ENCODE measurements around the gene ACVR1C.

ACVR1C gene

DNA sequence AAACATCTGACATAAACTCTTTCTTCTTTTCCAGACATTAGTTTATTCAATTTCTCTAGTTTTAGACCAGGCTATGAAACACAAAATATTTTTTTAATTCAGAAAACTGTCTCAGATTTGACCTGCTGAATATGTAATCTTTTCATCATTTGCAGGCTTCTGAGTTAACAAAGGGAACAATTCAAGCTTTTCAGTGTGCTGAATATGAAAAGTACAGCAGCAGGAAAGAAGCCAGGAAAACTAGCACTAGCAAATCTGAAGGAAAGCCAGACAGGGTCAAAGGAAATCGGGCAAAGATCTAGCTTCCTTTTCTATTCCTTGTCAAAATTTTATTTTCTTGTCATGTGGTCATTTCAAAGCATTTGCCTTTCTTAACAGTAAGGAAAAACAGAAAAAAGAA is 35.3 kb downstream of the ACVR1C start:
- Histone ChIP-seq H3K4me1 (ENCODE audit: insufficient read depth, low read length, poor library complexity, severe bottlenecking) (no peaks in the 10 kb centered on the region), H3K9me3 (ENCODE audit: insufficient read depth, low read depth, low read length) (no peaks in the 10 kb centered on the region), H3K9ac (ENCODE audit: low read depth, low read length, poor library complexity, severe bottlenecking) (no peak overlapping the region), H3F3A (ENCODE audit: low read depth) (no peaks in the 10 kb centered on the region), H3K79me2 (ENCODE audit: insufficient read depth, low read length) (no peaks in the 10 kb centered on the region), H3K4me3 (ENCODE audit: low read length, poor library complexity, severe bottlenecking) (no peak overlapping the region), H2AFZ (ENCODE audit: low read length) (no peak overlapping the region), H3K9me2 (replicated peaks; ENCODE audit: low read depth, low read length) (no peaks in the 10 kb centered on the region), H3K4me2 (ENCODE audit: low read depth, low read length, poor library complexity, severe bottlenecking) (no peak overlapping the region), H4K20me1 (ENCODE audit: insufficient read depth, low read length, poor library complexity, severe bottlenecking) (no peaks in the 10 kb centered on the region), H3K27me3 (ENCODE audit: insufficient read depth, low read length, poor library complexity, severe bottlenecking) (no peaks in the 10 kb centered on the region), H3K36me3 (ENCODE audit: insufficient read depth, low read length) (no peaks in the 10 kb centered on the region)
- TF ChIP-seq, protein P1, sequence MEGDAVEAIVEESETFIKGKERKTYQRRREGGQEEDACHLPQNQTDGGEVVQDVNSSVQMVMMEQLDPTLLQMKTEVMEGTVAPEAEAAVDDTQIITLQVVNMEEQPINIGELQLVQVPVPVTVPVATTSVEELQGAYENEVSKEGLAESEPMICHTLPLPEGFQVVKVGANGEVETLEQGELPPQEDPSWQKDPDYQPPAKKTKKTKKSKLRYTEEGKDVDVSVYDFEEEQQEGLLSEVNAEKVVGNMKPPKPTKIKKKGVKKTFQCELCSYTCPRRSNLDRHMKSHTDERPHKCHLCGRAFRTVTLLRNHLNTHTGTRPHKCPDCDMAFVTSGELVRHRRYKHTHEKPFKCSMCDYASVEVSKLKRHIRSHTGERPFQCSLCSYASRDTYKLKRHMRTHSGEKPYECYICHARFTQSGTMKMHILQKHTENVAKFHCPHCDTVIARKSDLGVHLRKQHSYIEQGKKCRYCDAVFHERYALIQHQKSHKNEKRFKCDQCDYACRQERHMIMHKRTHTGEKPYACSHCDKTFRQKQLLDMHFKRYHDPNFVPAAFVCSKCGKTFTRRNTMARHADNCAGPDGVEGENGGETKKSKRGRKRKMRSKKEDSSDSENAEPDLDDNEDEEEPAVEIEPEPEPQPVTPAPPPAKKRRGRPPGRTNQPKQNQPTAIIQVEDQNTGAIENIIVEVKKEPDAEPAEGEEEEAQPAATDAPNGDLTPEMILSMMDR (conservative IDR thresholded peaks at IDR 0.05; ENCODE audit: low read length) = no peak
- no peak for TF ChIP-seq EZH2phosphoT487 (IDR thresholded peaks at IDR 0.05; ENCODE audit: borderline replicate concordance)

DNA sequence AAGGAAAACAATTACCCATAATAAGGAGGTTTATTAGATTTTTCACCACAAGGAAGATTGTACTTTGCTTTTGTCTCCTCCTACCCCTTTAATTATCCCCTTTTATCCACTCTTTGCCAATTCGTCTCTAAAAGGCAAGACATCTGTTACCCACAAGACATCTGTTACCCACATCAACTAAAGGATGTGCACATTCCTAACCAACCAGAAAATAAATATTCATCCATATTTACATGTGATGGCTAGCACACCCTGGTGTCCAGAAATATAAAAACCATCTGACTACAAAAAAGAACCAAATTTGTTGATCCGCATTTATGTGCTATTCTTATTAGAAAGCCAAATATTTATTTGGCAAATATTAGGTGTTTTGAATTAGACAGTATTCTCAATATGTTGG is 35.7 kb downstream of the ACVR1C start:
- no peaks in the 10 kb centered on the region for H4K20me1 ChIP-seq (ENCODE audit: insufficient read depth, low read length, poor library complexity, severe bottlenecking)
- H3K4me2 ChIP-seq (ENCODE audit: low read depth, low read length, poor library complexity, severe bottlenecking) = no peak overlapping the region
- no peaks in the 10 kb centered on the region for H3K79me2 ChIP-seq (ENCODE audit: insufficient read depth, low read length)
- no peaks in the 10 kb centered on the region for H3K9me2 ChIP-seq (replicated peaks; ENCODE audit: low read depth, low read length)
- no peak overlapping the region for H3K4me3 ChIP-seq (ENCODE audit: low read length, poor library complexity, severe bottlenecking)
- H3K9me3 ChIP-seq (ENCODE audit: insufficient read depth, low read depth, low read length) = no peaks in the 10 kb centered on the region
- TF ChIP-seq EZH2phosphoT487 (IDR thresholded peaks at IDR 0.05; ENCODE audit: borderline replicate concordance) = no peak
- TF ChIP-seq, protein P1 (conservative IDR thresholded peaks at IDR 0.05; ENCODE audit: low read length) = 0 out of 2 replicates have a peak, but pooled peaks have one; percentile 16
- H2AFZ ChIP-seq (ENCODE audit: low read length) = no peak overlapping the region
- H3K27me3 ChIP-seq (ENCODE audit: insufficient read depth, low read length, poor library complexity, severe bottlenecking) = no peaks in the 10 kb centered on the region
- H3K9ac ChIP-seq (ENCODE audit: low read depth, low read length, poor library complexity, severe bottlenecking) = no peak overlapping the region
- H3K36me3 ChIP-seq (ENCODE audit: insufficient read depth, low read length) = no peaks in the 10 kb centered on the region
- no peaks in the 10 kb centered on the region for H3K4me1 ChIP-seq (ENCODE audit: insufficient read depth, low read length, poor library complexity, severe bottlenecking)
- no peaks in the 10 kb centered on the region for H3F3A ChIP-seq (ENCODE audit: low read depth)

DNA sequence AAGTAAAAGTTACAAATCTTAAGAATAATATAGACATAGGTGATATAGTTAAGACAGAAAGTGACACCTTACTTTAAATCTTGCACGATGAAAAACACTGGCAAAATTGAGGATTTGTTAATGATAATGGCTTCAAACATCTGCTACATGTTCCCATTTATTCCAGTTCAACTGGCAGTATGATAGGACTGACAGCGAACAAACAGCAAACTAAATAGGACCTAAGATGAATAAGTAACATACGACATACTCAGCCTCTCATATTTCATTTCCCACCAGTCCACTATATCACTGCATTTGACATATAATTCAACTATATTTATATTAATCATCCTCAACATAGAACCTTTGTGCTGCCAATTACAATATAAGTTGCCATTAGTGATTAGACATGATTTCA is 36.3 kb downstream of the ACVR1C start:
- Histone ChIP-seq H3F3A (ENCODE audit: low read depth) (no peaks in the 10 kb centered on the region), H3K4me1 (ENCODE audit: insufficient read depth, low read length, poor library complexity, severe bottlenecking) (no peaks in the 10 kb centered on the region), H3K79me2 (ENCODE audit: insufficient read depth, low read length) (no peaks in the 10 kb centered on the region), H4K20me1 (ENCODE audit: insufficient read depth, low read length, poor library complexity, severe bottlenecking) (no peaks in the 10 kb centered on the region), H3K36me3 (ENCODE audit: insufficient read depth, low read length) (no peaks in the 10 kb centered on the region), H3K27me3 (ENCODE audit: insufficient read depth, low read length, poor library complexity, severe bottlenecking) (no peaks in the 10 kb centered on the region), H3K9me3 (ENCODE audit: insufficient read depth, low read depth, low read length) (no peaks in the 10 kb centered on the region), H2AFZ (ENCODE audit: low read length) (no peak overlapping the region), H3K4me2 (ENCODE audit: low read depth, low read length, poor library complexity, severe bottlenecking) (no peak overlapping the region), H3K4me3 (ENCODE audit: low read length, poor library complexity, severe bottlenecking) (no peak overlapping the region), H3K9me2 (replicated peaks; ENCODE audit: low read depth, low read length) (no peaks in the 10 kb centered on the region), H3K9ac (ENCODE audit: low read depth, low read length, poor library complexity, severe bottlenecking) (no peak overlapping the region)
- TF ChIP-seq EZH2phosphoT487 (IDR thresholded peaks at IDR 0.05; ENCODE audit: borderline replicate concordance) = no peak

DNA sequence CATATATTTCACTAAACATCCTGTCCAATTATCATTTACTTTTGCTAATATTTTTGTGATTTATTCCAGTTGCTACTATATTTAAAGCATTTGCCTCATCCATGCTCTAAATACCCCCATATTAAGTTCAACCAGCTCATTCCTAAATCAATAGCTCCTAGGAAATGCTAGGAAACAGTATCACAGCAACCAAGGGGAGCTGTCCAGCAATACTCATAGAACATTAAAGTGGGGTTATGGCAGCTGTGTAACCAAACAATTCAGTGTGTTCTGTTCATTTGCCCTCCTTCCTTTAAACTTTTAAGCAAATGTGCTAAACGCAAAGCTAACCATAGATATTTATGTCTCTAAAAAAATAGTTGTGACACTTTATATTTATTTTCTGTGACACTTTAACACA is 41.1 kb downstream of the ACVR1C start:
- H3K36me3 ChIP-seq (ENCODE audit: insufficient read depth, low read length) = no peaks in the 10 kb centered on the region
- H3K4me1 ChIP-seq (ENCODE audit: insufficient read depth, low read length, poor library complexity, severe bottlenecking) = no peaks in the 10 kb centered on the region
- H3F3A ChIP-seq (ENCODE audit: low read depth) = no peaks in the 10 kb centered on the region
- no peaks in the 10 kb centered on the region for H4K20me1 ChIP-seq (ENCODE audit: insufficient read depth, low read length, poor library complexity, severe bottlenecking)
- H3K79me2 ChIP-seq (ENCODE audit: insufficient read depth, low read length) = no peaks in the 10 kb centered on the region
- no peaks in the 10 kb centered on the region for H3K9me3 ChIP-seq (ENCODE audit: insufficient read depth, low read depth, low read length)
- no peak overlapping the region for H3K4me2 ChIP-seq (ENCODE audit: low read depth, low read length, poor library complexity, severe bottlenecking)
- no peaks in the 10 kb centered on the region for H3K27me3 ChIP-seq (ENCODE audit: insufficient read depth, low read length, poor library complexity, severe bottlenecking)
- no peaks in the 10 kb centered on the region for H3K9me2 ChIP-seq (replicated peaks; ENCODE audit: low read depth, low read length)
- no peak overlapping the region for H3K9ac ChIP-seq (ENCODE audit: low read depth, low read length, poor library complexity, severe bottlenecking)
- H3K4me3 ChIP-seq (ENCODE audit: low read length, poor library complexity, severe bottlenecking) = no peak overlapping the region
- no peak for TF ChIP-seq EZH2phosphoT487 (IDR thresholded peaks at IDR 0.05; ENCODE audit: borderline replicate concordance)
- TF ChIP-seq, protein P1 (conservative IDR thresholded peaks at IDR 0.05; ENCODE audit: low read length) = no peak
- no peak overlapping the region for H2AFZ ChIP-seq (ENCODE audit: low read length)

Data from Loucy (cell line).